Breast epithelium (tissue), 4 donors: ENCODE results near the gene LMOD1. TPM values are rescaled to one million over a fixed set of nuclear protein-coding genes. Genes with fewer than 3 reads are reported as not detected.

Experiments
- DNase-seq, 2 donors: peaks; one replicate each; pipeline ENCODE4 v3.0.0-alpha.2; 2019; ENCODE audit warnings: low spot score in 2 of 2
- H3K27ac ChIP-seq, 2 donors: fragments of 200-600 bp; sonication (generic) in 1 of 2; one replicate each; pipeline ENCODE4 v1.5.1; 2016 to 2019; ENCODE audit warnings: mild to moderate bottlenecking in 1 of 2
- H3K27me3 ChIP-seq, 2 donors: fragments of 200-600 bp; sonication (generic) in 1 of 2; one replicate each; pipeline versions ENCODE4 v1.5.1 to v1.6.0; 2017 to 2019; ENCODE audit warnings: control low read depth in 1 of 2, mild to moderate bottlenecking in 1 of 2
- H3K36me3 ChIP-seq: fragments of 200-600 bp; one replicate; pipeline ENCODE4 v1.5.1; 2019
- H3K4me1 ChIP-seq, 2 donors: fragments of 200-600 bp; sonication (generic); one replicate each; pipeline ENCODE4 v1.5.1; 2016 to 2019; ENCODE audit warnings: control low read depth in 1 of 2
- H3K4me3 ChIP-seq, 3 donors: fragments of 200-600 bp; sonication (generic); 1 replicate in 2 of 3; 2 replicates in 1 of 3; pipeline ENCODE4 v1.5.1; 2016 to 2019; ENCODE audit warnings: mild to moderate bottlenecking in 3 of 3, moderate library complexity in 2 of 3
- H3K9me3 ChIP-seq, 2 donors: fragments of 200-600 bp; sonication (generic) in 1 of 2; one replicate each; pipeline ENCODE4 v1.5.1; 2016 to 2019; ENCODE audit warnings: control low read depth in 1 of 2
- CTCF ChIP-seq, 3 donors: fragments of 450-650 bp; IDR thresholded peaks; one replicate each; pipeline ENCODE4 v1.5.1; 2016 to 2017; ENCODE audit warnings: antibody characterized with exemption in 3 of 3, mild to moderate bottlenecking in 3 of 3, moderate library complexity in 3 of 3
- POLR2A ChIP-seq: fragments of 450-650 bp; IDR thresholded peaks from one replicate; pipeline ENCODE4 v1.6.1; 2016; ENCODE audit warnings: antibody characterized with exemption, mild to moderate bottlenecking, moderate library complexity
- POLR2AphosphoS5 ChIP-seq, 3 donors: sonication (generic); formaldehyde crosslinking; IDR thresholded peaks; one replicate each; pipeline ENCODE4 v1.6.1; 2017; ENCODE audit warnings: antibody characterized with exemption in 3 of 3
- intact Hi-C: fragments of 100-400 bp; cut with DNase I; formaldehyde crosslinking; loops from one replicate; pipeline ENCODE4 v1.15.1; 2023; ENCODE audit warnings: low total_unique reads
- total RNA-seq, 3 donors: library from RNA; depleted of rRNA; stranded (reverse); fragments of >200 nt; gene quantifications; one replicate each; pipeline ENCODE4 v1.1.0, GENCODE V29; 2016

LMOD1 gene
- total RNA-seq, 3 donors from 2014 or later = 60.0 to 92.2 (median 87.2) TPM

- H3K27ac ChIP-seq = no peak overlapping the region
- intact Hi-C loops = loop anchor here (10.0 kb wide), 1 partner anchor 944 kb away; no protein-coding TSS in a partner anchor
- H3K36me3 ChIP-seq = no peaks in the 10 kb centered on the region
- no peaks in the 10 kb centered on the region for H3K27me3 ChIP-seq
- no peak overlapping the region for H3K4me3 ChIP-seq
- DNase-seq = no peak
- TF ChIP-seq CTCF (IDR thresholded peaks at IDR 0.05) = no peak
- no peak for TF ChIP-seq POLR2A
- no peak for TF ChIP-seq POLR2AphosphoS5 (IDR thresholded peaks at IDR 0.05)
- H3K9me3 ChIP-seq = no peaks in the 10 kb centered on the region
- H3K4me1 ChIP-seq = peaks cover 0 to 6% of the 10 kb centered on the region in 2 donors
These were observed 12.0 kb upstream of the LMOD1 start for GRCh38 chr1:201958348-201958747.

- intact Hi-C loops = loop anchor here (10.0 kb wide), 1 partner anchor 941 kb away; no protein-coding TSS in a partner anchor
- Histone ChIP-seq H3K4me3 (peak overlapping the region; percentile 84 to 96 (median 92)), H3K36me3 (no peaks in the 10 kb centered on the region), H3K9me3 (no peaks in the 10 kb centered on the region), H3K27ac (peak overlapping the region; percentile 89 to 94), H3K27me3 (no peaks in the 10 kb centered on the region), H3K4me1 (peaks cover 0 to 6% of the 10 kb centered on the region in 2 donors)
- no peak for DNase-seq
- TF ChIP-seq POLR2AphosphoS5 (IDR thresholded peaks at IDR 0.05) = no peak
- no peak for TF ChIP-seq CTCF (IDR thresholded peaks at IDR 0.05)
- TF ChIP-seq POLR2A = no peak
These were observed 9.4 kb upstream of the LMOD1 start for GRCh38 chr1:201955729-201956143.

GRCh38 chr1:201955009-201955728 is 8.8 kb upstream of the LMOD1 start, which contains the start of gene TIMM17A:
Gene TIMM17A (plus strand): TSS chr1:201955503. CDS start chr1:201955527, 24 bp downstream.
- H3K27ac ChIP-seq = peak within 1 kb of the TSS; percentile 89 to 94
- DNase-seq = peak; percentile 96 to 98
- H3K9me3 ChIP-seq = no peaks in the 10 kb centered on the region
- H3K4me3 ChIP-seq = peak within 1 kb of the TSS; percentile 84 to 96 (median 92)
- TF ChIP-seq POLR2A = peak; percentile 76
- TF ChIP-seq POLR2AphosphoS5 (IDR thresholded peaks at IDR 0.05) = peak; percentile 84 to 96 (median 88)
- no peak for TF ChIP-seq CTCF (IDR thresholded peaks at IDR 0.05)
- no peaks in the 10 kb centered on the region for H3K27me3 ChIP-seq
- peaks cover 0 to 6% of the 10 kb centered on the region in 2 donors for H3K4me1 ChIP-seq
- intact Hi-C loops = loop anchor here (10.0 kb wide), 1 partner anchor 940 kb away; no protein-coding TSS in a partner anchor
- no peaks in the 10 kb centered on the region for H3K36me3 ChIP-seq

GRCh38 chr1:201954263-201955008 is 8.1 kb upstream of the LMOD1 start:
- Histone ChIP-seq H3K27me3 (no peaks in the 10 kb centered on the region), H3K4me3 (peak overlapping the region; percentile 84 to 96 (median 92)), H3K4me1 (peaks cover 0 to 6% of the 10 kb centered on the region in 2 donors), H3K27ac (peak overlapping the region; percentile 89 to 94), H3K9me3 (no peaks in the 10 kb centered on the region), H3K36me3 (no peaks in the 10 kb centered on the region)
- TF ChIP-seq CTCF (IDR thresholded peaks at IDR 0.05) = no peak
- no peak for TF ChIP-seq POLR2AphosphoS5 (IDR thresholded peaks at IDR 0.05)
- TF ChIP-seq POLR2A = no peak
- no peak for DNase-seq
- intact Hi-C loops = loop anchor here (10.0 kb wide), 1 partner anchor 940 kb away; no protein-coding TSS in a partner anchor
